GM21786 (cell line): Measurements from ENCODE around the gene PACS1.
"Not testable (repeated sequence)": the region's sequence is repeated elsewhere in the genome, so short reads cannot be mapped to it uniquely, and the experiment has no call there.

ENCODE experiments used
- ATAC-seq: cut with Tn5 transposase; IDR thresholded peaks from one replicate; pipeline ENCODE4 v1.9.1; 2021; ENCODE audit not compliant: unreplicated experiment

PACS1 gene

DNA sequence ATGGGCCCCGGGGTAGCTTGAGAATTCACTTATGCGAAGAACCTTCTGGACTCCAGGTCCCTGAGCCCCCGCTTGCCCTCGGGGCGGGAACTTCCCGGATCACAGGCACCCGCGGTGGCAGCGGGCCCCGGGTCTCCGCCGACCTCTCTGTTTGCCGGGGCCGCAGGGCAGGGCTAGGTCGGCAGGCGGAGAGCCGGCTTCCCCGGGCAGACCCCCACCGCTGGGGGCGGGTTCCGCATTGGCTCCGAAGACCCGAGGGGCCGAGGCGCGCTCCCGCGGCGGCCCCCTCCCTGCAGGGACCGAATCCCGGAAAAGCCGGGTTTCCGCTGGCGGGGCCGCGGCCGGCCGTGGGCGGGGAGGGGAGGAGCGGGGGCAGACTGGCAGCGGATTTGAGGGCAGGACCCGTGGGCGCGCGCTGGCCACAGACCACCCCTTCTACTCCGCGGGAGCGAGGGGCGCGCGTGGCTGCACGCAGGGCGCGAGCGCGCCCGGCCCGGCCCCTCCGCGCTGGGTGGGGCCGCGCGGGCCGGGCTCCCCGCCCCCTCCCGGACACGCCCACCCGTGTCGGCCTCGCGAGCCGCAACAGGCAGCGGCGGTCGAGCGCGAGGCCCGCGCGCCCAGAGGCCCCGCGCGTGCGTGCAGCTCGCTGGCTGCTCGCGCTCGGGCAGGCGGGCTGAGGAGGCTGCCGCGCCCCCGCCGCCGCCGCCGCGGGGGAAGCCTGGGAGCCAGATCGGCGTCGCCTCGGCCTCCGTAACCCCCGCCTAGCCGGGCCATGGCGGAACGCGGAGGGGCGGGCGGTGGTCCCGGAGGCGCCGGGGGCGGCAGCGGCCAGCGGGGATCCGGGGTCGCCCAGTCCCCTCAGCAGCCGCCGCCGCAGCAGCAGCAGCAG, at the start of gene PACS1:
PACS1 (plus strand) TSS at position 558 of the 889 bp plus-strand sequence; CDS start at position 773, 215 bp downstream.
- peak; percentile 33 for ATAC-seq

- ATAC-seq = no peak
Observed at GRCh38 chr11:66020618-66021357, 49.3 kb upstream of the PACS1 start.

GRCh38 chr11:66022401-66023185, 47.5 kb upstream of the PACS1 start:
- no peak for ATAC-seq

- ATAC-seq = not testable (repeated sequence)
Observed at GRCh38 chr11:66023186-66023440, 47.0 kb upstream of the PACS1 start.

DNA sequence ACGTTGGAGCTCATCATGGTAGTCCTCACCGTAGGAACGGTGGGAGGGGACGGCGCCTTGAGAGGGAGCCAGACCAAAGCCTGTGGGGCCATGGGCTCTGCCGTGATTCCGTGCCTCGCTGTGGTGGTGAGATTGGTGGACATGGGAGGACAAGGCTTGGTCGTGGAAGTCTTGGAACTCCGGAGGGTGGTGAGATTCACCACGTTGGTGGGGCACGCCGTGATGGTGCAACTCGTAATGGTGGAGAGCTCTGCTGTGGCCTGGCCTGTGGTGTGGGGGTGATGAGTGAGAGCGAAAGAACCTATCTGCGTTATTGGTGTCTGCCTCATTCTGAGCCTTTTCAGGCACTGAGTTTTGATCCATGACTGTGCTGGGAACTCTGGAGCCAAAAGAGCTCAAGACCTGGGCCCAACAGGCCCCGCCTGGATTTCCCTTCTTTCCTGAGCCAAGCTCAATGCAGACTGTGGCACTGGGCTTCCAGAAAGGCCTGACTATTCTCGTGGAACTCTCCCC, 44.0 kb upstream of the PACS1 start, which contains the start of gene CATSPER1:
CATSPER1 (minus strand) TSS at position 463 of the 513 bp plus-strand sequence; CDS start at position 363, 100 bp downstream.
- ATAC-seq = no peak

DNA sequence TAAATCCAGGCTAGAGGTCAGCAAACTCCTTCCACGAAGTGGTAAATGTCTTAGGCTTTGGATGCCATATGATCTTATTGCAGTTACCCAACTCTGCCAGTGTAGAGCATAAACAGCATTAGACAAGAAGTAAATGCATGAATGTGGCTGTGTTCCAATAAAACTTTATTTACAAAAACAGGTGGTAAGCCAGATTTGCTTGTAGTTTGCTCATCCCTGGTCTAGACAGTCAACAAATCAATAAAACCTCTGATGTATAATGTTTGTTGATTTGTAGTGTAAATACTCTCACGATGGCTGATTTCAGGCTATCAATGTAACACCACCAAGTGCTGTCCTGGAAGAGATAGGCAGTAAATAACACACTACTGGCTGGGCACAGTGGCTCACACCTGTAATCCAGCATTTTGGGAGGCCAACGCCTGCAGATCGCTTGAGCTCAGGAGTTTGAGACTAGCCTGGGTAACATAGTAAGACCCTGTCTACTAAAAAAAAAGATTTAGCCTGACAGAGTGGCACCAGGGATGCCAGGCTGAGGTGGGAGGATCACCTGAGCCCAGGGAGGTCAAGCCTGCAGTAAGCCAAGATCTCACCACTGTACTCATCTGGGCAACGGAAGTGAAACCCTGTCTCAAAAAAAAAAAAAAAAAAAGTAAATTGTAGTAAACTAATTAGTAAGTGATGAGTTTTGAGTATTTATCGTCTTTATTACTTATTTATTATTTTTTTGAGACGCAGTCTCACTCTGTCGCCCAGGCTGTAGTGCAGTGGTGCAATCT, 36.9 kb upstream of the PACS1 start:
- ATAC-seq = no peak

DNA sequence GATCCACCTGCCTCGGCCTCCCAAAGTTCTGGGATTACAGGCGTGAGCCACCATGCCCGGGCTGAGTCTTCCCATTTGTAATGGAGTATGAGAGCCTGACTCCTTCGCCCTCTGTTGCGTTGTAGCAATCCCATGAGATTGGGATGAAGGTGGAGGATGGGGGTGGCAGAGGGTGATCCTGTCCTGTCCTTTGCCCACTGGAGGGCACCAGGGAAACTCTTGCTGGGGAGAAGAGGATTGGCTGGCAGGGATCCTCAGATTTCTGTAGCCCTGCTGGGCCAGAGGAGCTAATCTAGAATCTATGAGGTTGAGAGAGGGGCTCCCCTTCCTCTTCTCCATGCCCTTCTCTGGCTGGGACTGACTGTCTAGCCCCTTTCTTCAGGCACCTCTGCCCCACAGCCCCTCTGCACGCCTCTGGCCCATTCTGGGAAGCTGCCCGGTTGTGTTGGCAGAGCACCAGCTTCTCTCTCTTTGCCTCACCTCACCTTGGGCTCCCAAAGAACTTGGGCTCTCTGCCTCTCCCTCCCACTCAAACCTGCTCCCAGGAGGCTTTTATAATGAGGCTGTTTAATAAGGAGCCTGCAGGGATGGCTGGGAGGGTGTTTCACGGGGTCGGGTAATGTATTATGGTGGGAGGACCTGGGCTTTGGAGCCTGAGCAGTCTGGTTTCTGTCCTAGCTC, 34.3 kb upstream of the PACS1 start:
- ATAC-seq = no peak

DNA sequence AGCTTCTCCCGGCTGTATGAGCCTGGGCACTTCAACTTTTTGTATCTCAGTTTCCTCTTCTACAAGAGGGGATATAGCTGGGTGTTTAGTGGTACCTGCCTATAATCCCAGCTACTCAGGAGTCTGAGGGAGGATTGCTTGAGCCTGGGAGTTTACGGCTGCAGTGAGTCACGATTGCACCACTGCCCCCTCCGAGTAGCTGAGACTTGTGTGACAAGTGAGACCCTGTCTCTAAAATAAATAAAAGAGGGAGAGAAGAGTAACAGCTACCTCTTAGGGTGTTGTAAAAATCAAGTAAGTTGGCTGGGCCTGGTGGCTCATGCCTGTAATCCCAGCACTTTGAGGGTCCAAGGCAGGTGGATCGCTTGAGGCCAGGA, 33.8 kb upstream of the PACS1 start:
- no peak for ATAC-seq

DNA sequence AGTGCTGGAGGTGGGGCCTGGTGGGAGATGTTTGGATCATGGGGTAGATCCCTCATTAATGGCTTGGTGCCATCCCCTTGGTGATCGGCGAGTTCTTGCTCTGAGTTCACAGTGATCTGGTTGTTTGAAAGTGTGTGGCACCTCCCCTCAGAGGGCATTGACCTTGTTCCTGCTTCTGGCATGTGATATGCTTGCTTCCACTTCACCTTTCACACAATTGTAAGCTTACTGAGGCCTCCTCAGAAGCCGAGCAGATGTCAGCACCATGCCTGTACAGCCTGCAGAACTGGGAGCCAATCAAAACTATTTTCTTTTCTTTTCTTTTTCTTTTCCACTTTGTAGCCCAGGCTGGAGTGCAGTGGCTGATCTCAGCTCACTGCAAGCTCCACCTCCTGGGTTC, 32.7 kb upstream of the PACS1 start:
- ATAC-seq = no peak

- ATAC-seq = no peak
Observed at GRCh38 chr11:66039765-66040164, 30.3 kb upstream of the PACS1 start.

- ATAC-seq = no peak
Observed at GRCh38 chr11:66042227-66042995, 27.7 kb upstream of the PACS1 start.

GRCh38 chr11:66042996-66043906, 26.8 kb upstream of the PACS1 start:
- ATAC-seq = no peak

DNA sequence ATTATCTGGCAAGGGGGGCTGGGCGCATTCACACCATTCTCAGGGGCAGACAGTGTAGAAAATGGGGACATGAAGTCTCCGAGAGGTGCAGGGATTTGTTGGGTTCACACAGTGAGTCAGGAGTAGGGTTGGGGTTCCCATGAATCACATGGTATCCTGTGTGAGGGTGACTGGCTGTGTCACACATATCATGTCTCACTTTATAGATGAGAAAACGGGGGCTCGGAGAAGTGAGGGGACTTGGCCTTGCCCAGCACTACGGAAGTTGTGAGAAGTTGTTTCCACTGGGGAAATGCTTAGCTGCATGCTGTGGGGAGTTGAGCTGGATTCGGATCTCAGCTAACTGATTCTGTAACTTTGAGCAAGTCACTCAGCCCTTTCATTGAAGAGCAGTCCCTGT, 25.3 kb upstream of the PACS1 start:
- ATAC-seq = no peak

DNA sequence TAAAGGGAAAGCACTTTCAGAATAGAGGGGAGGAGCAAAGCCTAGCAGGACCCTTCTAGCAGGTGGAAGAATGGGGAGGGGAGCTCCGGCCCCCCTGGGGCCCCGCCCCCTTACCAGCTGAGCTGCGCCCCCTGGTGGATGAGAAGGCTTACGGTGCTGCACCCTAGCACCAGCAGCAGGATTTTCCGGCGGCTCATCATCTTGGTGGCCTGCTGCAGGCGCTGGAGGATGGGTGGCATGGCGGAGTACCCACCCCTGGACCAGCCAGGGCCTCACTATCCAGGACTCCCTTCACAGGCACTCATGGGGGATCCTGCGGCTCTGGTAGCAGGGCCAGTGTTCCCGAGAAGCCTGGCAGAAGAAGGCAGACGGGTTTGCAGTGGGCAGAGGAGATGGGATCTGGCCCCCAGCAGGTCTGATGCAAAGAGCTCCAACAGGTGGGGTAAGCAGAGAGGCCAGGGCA, 24.9 kb upstream of the PACS1 start:
- ATAC-seq = no peak

DNA sequence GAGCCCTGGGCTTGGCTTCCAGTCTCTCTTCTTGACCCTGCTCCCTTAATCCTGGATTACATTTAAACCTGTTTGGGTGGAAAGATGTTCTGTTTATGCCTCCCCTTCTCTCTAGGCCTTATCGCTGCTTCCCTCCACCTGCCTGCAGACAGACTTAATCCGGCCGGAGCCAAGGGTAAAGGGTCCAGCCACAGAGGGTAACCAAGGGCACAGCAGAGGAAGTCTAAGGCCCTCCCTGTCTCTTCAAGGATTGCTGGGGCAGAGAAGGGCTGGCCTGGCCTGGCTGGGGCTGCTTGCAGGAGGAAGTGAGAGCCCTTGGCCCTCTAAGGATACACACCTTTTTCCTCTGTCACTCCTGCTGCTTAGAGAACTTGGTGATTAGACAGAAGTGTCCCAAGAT, 23.2 kb upstream of the PACS1 start:
- ATAC-seq = no peak

DNA sequence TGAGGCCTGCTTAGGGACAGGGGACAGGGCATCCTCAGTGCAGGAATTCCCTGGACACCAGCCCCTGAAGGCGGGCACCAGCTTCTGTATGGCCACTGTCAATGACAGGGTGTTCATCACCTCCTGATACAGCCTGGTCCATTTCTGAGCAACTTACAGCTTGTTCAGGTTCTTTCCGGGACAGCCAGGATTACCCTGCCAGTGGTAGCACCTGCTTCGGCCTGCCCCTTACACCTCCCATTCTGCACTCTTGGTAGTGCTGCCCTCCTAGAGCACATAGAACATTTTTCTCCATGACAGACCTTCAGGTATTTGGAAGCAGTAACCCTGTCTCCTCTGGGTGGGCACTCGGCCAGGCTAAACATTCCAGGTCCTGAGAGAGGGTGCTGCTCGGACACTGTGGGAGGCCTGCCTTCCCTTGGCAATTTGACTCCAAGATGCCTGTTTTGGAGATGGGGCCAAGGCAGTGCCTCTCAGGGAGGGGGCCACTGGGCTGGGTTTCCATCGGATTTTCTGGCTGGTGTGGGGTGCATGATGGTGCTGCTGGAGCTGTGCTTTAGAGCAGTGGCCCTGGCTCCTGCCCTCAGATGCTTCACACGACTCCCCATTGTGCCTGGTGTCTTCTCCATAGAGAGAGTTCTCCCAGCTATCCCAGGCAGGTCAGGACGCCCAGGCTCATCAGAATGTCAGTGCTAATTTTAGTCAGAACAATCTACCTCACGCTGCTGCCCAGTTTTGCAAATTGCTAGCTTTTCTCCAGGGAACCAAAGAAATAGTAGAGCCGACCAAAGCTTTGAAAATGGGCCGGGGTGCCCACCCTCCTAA, 22.3 kb upstream of the PACS1 start:
- ATAC-seq = no peak
